Endothelial cell of umbilical vein (primary cell): Measurements from ENCODE around the gene KLHL18. TPM values are rescaled to one million over a fixed set of nuclear protein-coding genes. Genes with fewer than 3 reads are reported as not detected.

Source experiments
- BruUV-seq: library from RNA; stranded (reverse); fragments of 400-500 nt; replicated peaks from 2 replicates; lab custom pipeline; 2021; lab: Mats Ljungman, UMichigan
- CTCF ChIA-PET: fragments of 300-600, 350-600 bp; sonication (Branson Sonifier 250); formaldehyde crosslinking; loops from one replicate; lab custom pipeline; 2021; ENCODE audit warnings: antibody characterized with exemption, inconsistent platforms; lab: Charles Lee
- POLR2A ChIA-PET: fragments of 300-600, 350-600 bp; sonication (Branson Sonifier 250); formaldehyde crosslinking; loops from one replicate; lab custom pipeline; 2021; ENCODE audit warnings: antibody characterized with exemption, inconsistent platforms; lab: Charles Lee
- DNase-seq: peaks from one replicate; pipeline ENCODE4 v3.0.0-alpha.2; 2011; ENCODE audit warnings: low read depth, low spot score
- FAIRE-seq: peaks from 2 replicates; lab custom pipeline; 2011; peaks lifted over from hg19 to GRCh38; lab: Jason Lieb, UNC
- H2AFZ ChIP-seq: 2 replicates; pipeline ENCODE4 v1.6.0; 2012; ENCODE audit warnings: low read depth, low read length, control low read depth, inconsistent platforms
- H3K27ac ChIP-seq: 2 replicates; pipeline ENCODE4 v1.5.1; 2011; ENCODE audit warnings: low read depth, mild to moderate bottlenecking, control low read depth, low read length, moderate library complexity; ENCODE audit not compliant: insufficient read depth
- H3K27me3 ChIP-seq, 2 experiments: 2 replicates each; pipeline versions ENCODE4 v1.6.0 to v1.6.1; 2011; ENCODE audit warnings: low read length in 2 of 2, mixed read lengths in 1 of 2; ENCODE audit not compliant: control insufficient read depth in 2 of 2, insufficient read depth in 2 of 2
- H3K36me3 ChIP-seq, 2 experiments: 2 replicates in 1 of 2; 3 replicates in 1 of 2; pipeline ENCODE4 v1.5.1; 2011; ENCODE audit warnings: low read length in 2 of 2, mild to moderate bottlenecking in 1 of 2, moderate library complexity in 1 of 2; ENCODE audit not compliant: control insufficient read depth in 2 of 2, insufficient read depth in 2 of 2; ENCODE audit errors: extremely low read depth in 1 of 2
- H3K4me1 ChIP-seq: 3 replicates; pipeline ENCODE4 v1.5.1; 2011; ENCODE audit warnings: mild to moderate bottlenecking, low read length; ENCODE audit not compliant: control insufficient read depth, insufficient read depth; ENCODE audit errors: extremely low read depth
- H3K4me2 ChIP-seq: 2 replicates; pipeline ENCODE4 v1.6.1; 2011; ENCODE audit warnings: low read length, control low read depth, mixed read lengths; ENCODE audit not compliant: insufficient read depth
- H3K4me3 ChIP-seq, 3 experiments: fragments of 200-600 bp in 1 of 3; sonication (generic), shearing (Covaris generic) in 1 of 3; replicated peaks in 1 of 3; 2 replicates each; pipeline ENCODE4 v1.5.1; 2011 to 2016; ENCODE audit warnings: control low read depth in 3 of 3, low read length in 3 of 3, mild to moderate bottlenecking in 2 of 3, inconsistent platforms in 1 of 3, low read depth in 1 of 3, moderate library complexity in 1 of 3; ENCODE audit not compliant: insufficient read depth in 1 of 3
- H3K79me2 ChIP-seq: 2 replicates; pipeline ENCODE4 v1.6.0; 2012; ENCODE audit warnings: low read length, inconsistent platforms; ENCODE audit not compliant: control insufficient read depth, insufficient read depth
- H3K9ac ChIP-seq: replicated peaks from 2 replicates; pipeline ENCODE3; 2011; ENCODE audit warnings: low read length, control low read depth; ENCODE audit not compliant: insufficient read depth; ENCODE audit errors: extremely low read depth
- H3K9me1 ChIP-seq: replicated peaks from 3 replicates; pipeline ENCODE4 v1.6.0; 2011; ENCODE audit warnings: mild to moderate bottlenecking, low read length; ENCODE audit not compliant: control insufficient read depth, insufficient read depth; ENCODE audit errors: extremely low read depth
- H3K9me3 ChIP-seq: replicated peaks from 2 replicates; pipeline ENCODE4 v1.5.1; 2012; ENCODE audit warnings: low read length, inconsistent platforms; ENCODE audit not compliant: control insufficient read depth, insufficient read depth
- H4K20me1 ChIP-seq: replicated peaks from 2 replicates; pipeline ENCODE3; 2011; ENCODE audit warnings: mild to moderate bottlenecking, low read length; ENCODE audit not compliant: control insufficient read depth, insufficient read depth; ENCODE audit errors: extremely low read depth
- CTCF ChIP-seq, 2 donors: IDR thresholded peaks; 1 replicate in 1 of 2; 2 replicates in 1 of 2; pipeline ENCODE4 v1.5.1; 2011; ENCODE audit warnings: low read length in 2 of 2, mild to moderate bottlenecking in 2 of 2, moderate library complexity in 2 of 2, control low read depth in 1 of 2, inconsistent platforms in 1 of 2, low read depth in 1 of 2; ENCODE audit not compliant: insufficient read depth in 1 of 2; ENCODE audit errors: extremely low read depth in 1 of 2
- EZH2 ChIP-seq: IDR thresholded peaks from 2 replicates; pipeline ENCODE4 v1.6.1; 2012; ENCODE audit warnings: borderline replicate concordance, low read depth, mild to moderate bottlenecking, moderate library complexity, low read length, inconsistent platforms; ENCODE audit not compliant: severe bottlenecking
- FOS ChIP-seq: IDR thresholded peaks from 2 replicates; pipeline ENCODE4 v1.6.1; 2011; ENCODE audit warnings: mild to moderate bottlenecking, low read length, moderate library complexity, borderline replicate concordance; ENCODE audit not compliant: insufficient read depth
- GATA2 ChIP-seq: IDR thresholded peaks from 2 replicates; pipeline ENCODE4 v1.7.0; 2011; ENCODE audit warnings: low read depth, mild to moderate bottlenecking, moderate library complexity, mixed read lengths, low read length; ENCODE audit not compliant: insufficient read length, insufficient read depth
- JUN ChIP-seq: IDR thresholded peaks from 2 replicates; pipeline ENCODE4 v1.6.1; 2011; ENCODE audit warnings: borderline replicate concordance, low read depth; ENCODE audit not compliant: insufficient read length, insufficient read depth
- MAX ChIP-seq: IDR thresholded peaks from 2 replicates; pipeline ENCODE4 v1.6.1; 2011; ENCODE audit not compliant: insufficient read depth, insufficient read length
- MYC ChIP-seq: IDR thresholded peaks from one replicate; pipeline ENCODE4 v1.6.1; 2011; ENCODE audit warnings: mild to moderate bottlenecking, low read depth, low read length
- POLR2A ChIP-seq: IDR thresholded peaks from 2 replicates; pipeline ENCODE4 v1.6.1; 2012; ENCODE audit warnings: low read depth, mild to moderate bottlenecking, control low read depth, low read length
- POLR2AphosphoS5 ChIP-seq: IDR thresholded peaks from 2 replicates; pipeline ENCODE4 v1.6.1; 2012; ENCODE audit warnings: low read depth, mild to moderate bottlenecking, control low read depth, low read length, moderate library complexity; ENCODE audit not compliant: insufficient read depth
- dilution Hi-C: fragments of 300-500 bp; cut with MboI; formaldehyde crosslinking; loops from one replicate; pipeline ENCODE4 v1.15.0; 2019; ENCODE audit warnings: low sequenced_read_pairs; ENCODE audit not compliant: extremely low pct_ligation_motif_present
- intact Hi-C: fragments of 100-400 bp; cut with micrococcal nuclease; formaldehyde crosslinking; loops from one replicate; pipeline ENCODE4 v1.10.0; 2022
- polyA plus RNA-seq, 4 experiments: library from polyadenylated mRNA; depleted of rRNA in 3 of 4; stranded (reverse) in 3 of 4; unstranded in 1 of 4; fragments of >200 nt; gene quantifications; 2 replicates each; pipeline versions ENCODE4 v1.2.1 to v1.2.3, GENCODE V29; 2011 to 2012; ENCODE audit warnings: missing spikeins in 1 of 4
- total RNA-seq: library from RNA; stranded (reverse); gene quantifications from 2 replicates; pipeline ENCODE4 v1.2.3, GENCODE V29; 2021

The KLHL18 gene
- total and polyA plus RNA-seq, 2 donors (not counting 3 experiments of a cell fraction or from before 2014, with no cell fraction given), result 43.4 to 58.1 TPM

DNA sequence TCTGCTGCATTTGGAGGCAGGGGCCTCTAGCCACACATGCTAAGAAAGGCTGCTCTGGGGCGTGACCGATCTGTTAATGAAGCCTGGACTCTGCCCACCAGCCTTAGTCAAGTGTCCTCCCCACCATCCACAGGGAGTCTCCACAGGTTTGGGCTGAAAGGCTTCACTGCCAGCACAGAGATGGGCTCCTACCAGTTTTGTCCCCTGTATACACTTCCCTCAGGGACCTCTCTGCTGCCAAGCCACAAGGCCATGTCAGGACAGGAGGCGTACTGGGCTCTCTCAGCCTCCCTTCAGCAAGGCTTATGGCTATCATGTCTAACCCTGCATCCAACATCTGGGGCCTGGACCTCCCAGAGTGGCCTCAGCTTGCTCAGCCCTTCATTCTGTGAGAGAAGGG, 23.6 kb upstream of the KLHL18 start:
- Histone ChIP-seq H3K4me2 (no peak overlapping the region), H3K9me1 (no peaks in the 10 kb centered on the region), H3K9me3 (no peaks in the 10 kb centered on the region), H3K4me1 (no peaks in the 10 kb centered on the region), H3K36me3 (no peaks in the 10 kb centered on the region), H3K4me3 (no peak overlapping the region), H3K9ac (no peak overlapping the region), H3K79me2 (no peaks in the 10 kb centered on the region), H3K27ac (no peak overlapping the region), H3K27me3 (no peaks in the 10 kb centered on the region), H4K20me1 (no peaks in the 10 kb centered on the region), H2AFZ (no peak overlapping the region)
- TF ChIP-seq MYC, result no peak
- no peak for TF ChIP-seq POLR2A
- no peak for TF ChIP-seq EZH2
- no peak for TF ChIP-seq JUN
- no peak for TF ChIP-seq GATA2
- no peak for TF ChIP-seq FOS
- no TSS peak for BruUV-seq
- intact Hi-C loops, result no loop called here
- DNase-seq (no peak), FAIRE-seq (no peak)
- dilution Hi-C loops, result no loop called here
- POLR2A ChIA-PET, result no interaction called here
- CTCF ChIA-PET, result no interaction called here

GRCh38 chr3:47260605-47261004, 22.1 kb upstream of the KLHL18 start:
- ChIA-PET CTCF (no interaction called here), POLR2A (no interaction called here)
- intact Hi-C loops (no loop called here), dilution Hi-C loops (no loop called here)
- BruUV-seq, result no TSS peak
- no peak for FAIRE-seq
- Histone ChIP-seq H3K4me1 (no peaks in the 10 kb centered on the region), H3K9me1 (no peaks in the 10 kb centered on the region), H3K4me2 (no peak overlapping the region), H3K27me3 (no peaks in the 10 kb centered on the region), H3K36me3 (no peaks in the 10 kb centered on the region), H3K9me3 (no peaks in the 10 kb centered on the region), H4K20me1 (no peaks in the 10 kb centered on the region), H3K9ac (no peak overlapping the region), H3K4me3 (no peak overlapping the region), H3K27ac (no peak overlapping the region), H3K79me2 (no peaks in the 10 kb centered on the region), H2AFZ (no peak overlapping the region)
- TF ChIP-seq POLR2AphosphoS5 (no peak), MAX (no peak), FOS (no peak), CTCF (IDR thresholded peaks at IDR 0.05; ENCODE audit: extremely low read depth in 1 of 2, insufficient read depth in 1 of 2, low read depth in 1 of 2, low read length in 2 of 2) (no peak), EZH2 (no peak), JUN (no peak), POLR2A (no peak), GATA2 (no peak)
- no peak for DNase-seq
